Regular cardiac myocyte (primary cell): ENCODE data around the gene CDC6. TPM values are rescaled to one million over a fixed set of nuclear protein-coding genes. Genes with fewer than 3 reads are reported as not detected.

ENCODE experiments used
- total RNA-seq: library from RNA; depleted of rRNA; stranded (reverse); fragments of >200 nt; gene quantifications from 2 replicates; pipeline ENCODE4 v1.2.3, GENCODE V29; 2014

CDC6 gene
- total RNA-seq: 3.7 and 48.1 TPM in 2 replicates

DNA sequence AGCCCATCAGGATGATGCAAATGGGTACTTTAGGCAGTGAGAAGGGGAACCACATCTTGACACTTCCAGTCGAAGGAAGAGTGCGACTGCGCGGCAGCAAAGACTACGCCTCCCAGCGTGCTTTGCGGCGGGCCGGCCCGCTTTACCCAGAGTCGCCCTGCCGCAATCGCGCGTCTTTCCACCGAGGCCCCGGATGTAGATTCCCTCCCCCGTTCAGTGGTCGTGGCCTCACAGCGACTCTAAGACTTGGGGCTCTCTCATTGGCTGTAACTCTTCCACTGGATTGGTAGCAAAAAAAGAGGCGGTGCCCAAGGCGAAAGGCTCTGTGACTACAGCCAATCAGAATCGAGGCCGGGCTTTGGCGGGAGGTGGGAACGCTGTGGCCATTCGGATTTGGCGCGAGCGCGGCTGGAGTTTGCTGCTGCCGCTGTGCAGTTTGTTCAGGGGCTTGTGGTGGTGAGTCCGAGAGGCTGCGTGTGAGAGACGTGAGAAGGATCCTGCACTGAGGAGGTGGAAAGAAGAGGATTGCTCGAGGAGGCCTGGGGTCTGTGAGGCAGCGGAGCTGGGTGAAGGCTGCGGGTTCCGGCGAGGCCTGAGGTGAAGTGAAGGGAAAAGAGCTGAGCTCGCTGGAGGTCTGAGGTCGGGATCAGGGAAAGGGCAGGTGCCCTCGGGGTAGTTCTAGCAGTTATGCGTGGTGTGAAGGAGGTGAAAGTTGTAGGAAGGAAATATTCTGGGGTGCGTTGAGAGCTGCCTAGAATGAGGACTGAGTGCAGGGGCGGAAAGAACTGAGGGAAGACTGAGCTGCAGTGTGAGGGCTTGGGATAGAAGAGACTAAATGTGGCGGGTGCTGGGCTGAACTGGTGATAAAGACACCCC is at the start of gene CDC6:
Gene CDC6 (plus strand): TSS at position 386 of the 876 bp plus-strand sequence. CDS start 1,542 bp downstream, outside the sequence.

DNA sequence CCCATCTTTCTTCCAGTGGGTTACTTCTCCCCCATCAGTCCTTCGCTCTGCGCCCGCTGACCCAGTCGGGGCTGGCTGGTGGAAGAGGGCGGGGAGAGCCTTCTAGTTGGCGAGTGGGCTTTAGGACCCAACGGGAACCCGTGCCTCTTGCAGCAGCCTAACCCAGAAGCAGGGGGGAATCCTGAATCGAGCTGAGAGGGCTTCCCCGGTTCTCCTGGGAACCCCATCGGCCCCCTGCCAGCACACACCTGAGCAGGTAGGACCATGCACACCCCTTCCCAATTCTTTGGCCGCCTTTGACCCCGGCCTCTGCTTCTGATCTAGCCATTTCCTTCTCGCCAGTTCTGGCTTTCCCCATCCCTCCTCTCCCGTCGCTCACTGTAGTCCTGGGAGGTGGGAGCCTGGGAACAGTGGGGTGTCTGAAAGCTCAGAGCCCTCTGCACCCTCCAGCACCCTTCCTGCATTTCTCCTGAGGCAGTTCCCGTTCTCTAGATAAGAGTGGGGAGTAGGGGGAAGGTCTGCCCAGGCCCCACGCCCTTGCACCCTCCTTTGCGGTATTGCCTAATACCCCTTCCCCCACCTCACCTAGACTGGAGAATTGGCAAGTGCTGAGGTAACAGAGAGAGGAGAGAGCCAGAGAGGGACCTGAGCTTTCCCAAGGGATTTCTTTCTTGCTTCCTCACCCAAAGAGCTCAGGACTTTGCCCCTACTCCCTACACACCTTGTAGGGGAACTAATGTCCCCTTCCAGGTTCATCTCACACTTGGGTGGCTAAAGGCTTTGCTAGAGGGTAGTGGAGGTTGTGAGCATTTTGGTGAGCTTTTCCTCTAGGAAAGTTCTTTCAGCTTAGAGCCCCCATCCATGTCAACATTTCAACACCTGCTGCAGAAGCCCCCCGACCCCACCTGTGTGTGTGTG is 21.6 kb downstream of the CDC6 start, which contains the start of gene RARA:
Gene RARA (plus strand): TSS at position 150 of the 918 bp plus-strand sequence. CDS start 22,039 bp downstream, outside the sequence.

Other genes with a start within 250 kb of the CDC6 start
- 37.8 and 42.3 TPM in 2 replicates for gene MED24, start 233.5 kb upstream of the CDC6 start, total RNA-seq
- 21.3 and 34.4 TPM in 2 replicates for gene THRA, start 224.9 kb upstream of the CDC6 start, total RNA-seq
- 0.77 and 1.1 TPM in 2 replicates for gene NR1D1, start 187.3 kb upstream of the CDC6 start, total RNA-seq
- 35.2 and 38.9 TPM in 2 replicates for gene MSL1, start 165.9 kb upstream of the CDC6 start, total RNA-seq
- 22.6 and 34.3 TPM in 2 replicates for gene CASC3, start 147.3 kb upstream of the CDC6 start, total RNA-seq
- gene RAPGEFL1, start 110.4 kb upstream of the CDC6 start, total RNA-seq: 0.77 and 0.85 TPM in 2 replicates
- gene WIPF2, start 68.6 kb upstream of the CDC6 start, total RNA-seq: 6.5 and 7.1 TPM in 2 replicates
- 6.2 and 7.7 TPM in 2 replicates for gene RARA, start 21.3 kb downstream of the CDC6 start, total RNA-seq
- 0.77 and 4.5 TPM in 2 replicates for gene GJD3, start 76.9 kb downstream of the CDC6 start, total RNA-seq
- gene TOP2A, start 130.0 kb downstream of the CDC6 start, total RNA-seq: 17.5 and 163 TPM in 2 replicates
- 222 and 518 TPM in 2 replicates for gene IGFBP4, start 155.6 kb downstream of the CDC6 start, total RNA-seq
- gene TNS4, start 213.7 kb downstream of the CDC6 start, total RNA-seq: not detected in 2 replicates